SK-N-SH (cell line): ENCODE measurements around the gene INSRR. TPM values are rescaled to one million over a fixed set of nuclear protein-coding genes. Genes with fewer than 3 reads are reported as not detected.

ENCODE experiments used
- CTCF ChIA-PET: fragments of 300-600, 350-600 bp; formaldehyde crosslinking; extraction: SDS; loops from one replicate; lab custom pipeline; 2021; lab: Yijun Ruan, JAX
- POLR2A ChIA-PET: fragments of 350-600 bp; sonication (Branson Sonifier 250); formaldehyde crosslinking; extraction: SDS; loops from one replicate; lab custom pipeline; 2020; ENCODE audit warnings: antibody characterized with exemption, inconsistent platforms; lab: Yijun Ruan, JAX
- DNase-seq: peaks from one replicate; pipeline ENCODE4 v3.0.0; 2012
- H2AFZ ChIP-seq: fragments of 200-600 bp; sonication (generic); 2 replicates; pipeline ENCODE4 v1.8.1; 2016; ENCODE audit warnings: antibody characterized with exemption, mild to moderate bottlenecking, low read depth
- H3F3A ChIP-seq: fragments of 200-600 bp; sonication (generic); replicated peaks from 2 replicates; pipeline ENCODE3; 2016; ENCODE audit warnings: antibody characterized with exemption, mild to moderate bottlenecking; ENCODE audit not compliant: insufficient read depth
- H3K27ac ChIP-seq, 2 experiments: fragments of 200-500 bp in 1 of 2; fragments of 200-600 bp in 1 of 2; sonication (Bioruptor generic) in 1 of 2; sonication (generic), shearing (Covaris generic) in 1 of 2; 2 replicates each; pipeline versions ENCODE4 v1.5.1 to v1.6.1; 2014 to 2016; ENCODE audit warnings: low read depth in 2 of 2, inconsistent platforms in 1 of 2, low read length in 1 of 2, mild to moderate bottlenecking in 1 of 2, mixed read lengths in 1 of 2
- H3K27me3 ChIP-seq: fragments of 200-600 bp; sonication (generic), shearing (Covaris generic); 2 replicates; pipeline ENCODE4 v1.6.1; 2016; ENCODE audit warnings: mixed run types; ENCODE audit not compliant: insufficient read depth
- H3K36me3 ChIP-seq, 2 experiments: fragments of 200-500 bp in 1 of 2; fragments of 200-600 bp in 1 of 2; sonication (Bioruptor generic) in 1 of 2; sonication (generic) in 1 of 2; replicated peaks in 1 of 2; 2 replicates each; pipeline versions ENCODE3 to v1.5.1; 2014 to 2016; ENCODE audit warnings: low read length in 1 of 2, mild to moderate bottlenecking in 1 of 2; ENCODE audit not compliant: insufficient read depth in 2 of 2, control insufficient read depth in 1 of 2
- H3K4me1 ChIP-seq, 2 experiments: fragments of 200-500 bp in 1 of 2; fragments of 200-600 bp in 1 of 2; sonication (Bioruptor generic) in 1 of 2; sonication (generic), shearing (Covaris generic) in 1 of 2; 2 replicates each; pipeline versions ENCODE4 v1.5.1 to v1.6.1; 2014 to 2016; ENCODE audit warnings: low read depth in 1 of 2, low read length in 1 of 2, mixed run types in 1 of 2; ENCODE audit not compliant: insufficient read depth in 2 of 2, control insufficient read depth in 1 of 2
- H3K4me2 ChIP-seq: fragments of 200-600 bp; sonication (generic), shearing (Covaris generic); 2 replicates; pipeline ENCODE4 v1.6.1; 2017; ENCODE audit warnings: mixed run types
- H3K4me3 ChIP-seq, 2 experiments: fragments of 200-500 bp in 1 of 2; fragments of 200-600 bp in 1 of 2; sonication (Bioruptor generic) in 1 of 2; sonication (generic), shearing (Covaris generic) in 1 of 2; 2 replicates each; pipeline versions ENCODE4 v1.5.1 to v1.8.1; 2014 to 2016; ENCODE audit warnings: low read depth in 2 of 2, inconsistent platforms in 1 of 2, low read length in 1 of 2, mild to moderate bottlenecking in 1 of 2, mixed read lengths in 1 of 2, moderate library complexity in 1 of 2
- H3K79me2 ChIP-seq: fragments of 200-600 bp; sonication (generic); 2 replicates; pipeline ENCODE4 v1.8.1; 2017; ENCODE audit warnings: mild to moderate bottlenecking; ENCODE audit not compliant: insufficient read depth
- H3K9ac ChIP-seq: fragments of 200-600 bp; sonication (generic); 2 replicates; pipeline ENCODE4 v1.6.1; 2017; ENCODE audit warnings: mixed run types
- H3K9me2 ChIP-seq: fragments of 200-600 bp; sonication (generic); 2 replicates; pipeline ENCODE4 v1.6.1; 2017; ENCODE audit warnings: mixed run types
- H3K9me3 ChIP-seq: fragments of 200-600 bp; sonication (generic); 2 replicates; pipeline ENCODE4 v1.6.1; 2017; ENCODE audit warnings: mixed run types, mild to moderate bottlenecking, moderate library complexity
- H4K20me1 ChIP-seq: fragments of 200-600 bp; sonication (generic); 2 replicates; pipeline ENCODE4 v1.6.1; 2017; ENCODE audit warnings: mild to moderate bottlenecking, mixed run types; ENCODE audit not compliant: insufficient read depth
- FOSL2 ChIP-seq: IDR thresholded peaks from 2 replicates; pipeline ENCODE4 v1.4.0; 2012; ENCODE audit warnings: low read depth, mild to moderate bottlenecking, moderate library complexity, borderline replicate concordance
- IRF3 ChIP-seq: fragments of 150-350 bp; IDR thresholded peaks from 2 replicates; pipeline ENCODE4 v1.6.1; 2016; ENCODE audit warnings: mild to moderate bottlenecking, low read depth, low read length
- MEF2A ChIP-seq: IDR thresholded peaks from 2 replicates; pipeline ENCODE4 v1.4.0; 2012; ENCODE audit warnings: low read depth, borderline replicate concordance
- POLR2AphosphoS5 ChIP-seq: IDR thresholded peaks from 2 replicates; pipeline ENCODE4 v1.6.1; 2012; ENCODE audit warnings: low read depth, low read length
- RAD21 ChIP-seq: IDR thresholded peaks from 2 replicates; pipeline ENCODE4 v1.6.1; 2012; ENCODE audit warnings: mild to moderate bottlenecking, low read length
- RCOR1 ChIP-seq: fragments of 150-350 bp; IDR thresholded peaks from 2 replicates; pipeline ENCODE4 v1.6.1; 2017; ENCODE audit warnings: antibody characterized with exemption, low read length
- SIN3A ChIP-seq: IDR thresholded peaks from 2 replicates; pipeline ENCODE4 v1.6.1; 2012; ENCODE audit warnings: low read depth, mild to moderate bottlenecking, low read length, moderate library complexity, borderline replicate concordance
- SMC3 ChIP-seq: IDR thresholded peaks from 2 replicates; pipeline ENCODE4 v1.6.1; 2012; ENCODE audit warnings: low read depth, low read length, improper control_type of control experiment
- TAF1 ChIP-seq: IDR thresholded peaks from 2 replicates; pipeline ENCODE4 v1.6.1; 2012; ENCODE audit warnings: low read depth, mild to moderate bottlenecking, low read length, moderate library complexity, borderline replicate concordance
- TCF12 ChIP-seq: IDR thresholded peaks from 2 replicates; pipeline ENCODE4 v1.4.0; 2012
- USF1 ChIP-seq: IDR thresholded peaks from 2 replicates; pipeline ENCODE4 v1.4.0; 2012; ENCODE audit warnings: low read depth, borderline replicate concordance
- YY1 ChIP-seq: IDR thresholded peaks from 2 replicates; pipeline ENCODE4 v1.4.0; 2012; ENCODE audit warnings: low read depth, mild to moderate bottlenecking
- WGBS: methylation state at CpG from one replicate; pipeline ENCODE4 v1.1.6; 2017; ENCODE audit warnings: low lambda C conversion rate; 5-methylcytosine and 5-hydroxymethylcytosine counted together
- polyA plus RNA-seq, 3 experiments: library from polyadenylated mRNA; depleted of rRNA; stranded (reverse); fragments of >200 nt; gene quantifications; 2 replicates each; pipeline ENCODE4 v1.2.3, GENCODE V29; 2012
- TF ChIP-seq, protein P1 (sequence below): IDR thresholded peaks from 2 replicates; pipeline ENCODE4 v1.4.0; 2012; ENCODE audit warnings: low read depth
- TF ChIP-seq, protein P2 (sequence below): IDR thresholded peaks from 2 replicates; pipeline ENCODE4 v1.4.0; 2012; ENCODE audit warnings: low read depth, borderline replicate concordance

INSRR gene
- polyA plus RNA-seq, 1 of the 3 experiments (the other 2 are of a cell fraction) = 0.20 TPM

DNA sequence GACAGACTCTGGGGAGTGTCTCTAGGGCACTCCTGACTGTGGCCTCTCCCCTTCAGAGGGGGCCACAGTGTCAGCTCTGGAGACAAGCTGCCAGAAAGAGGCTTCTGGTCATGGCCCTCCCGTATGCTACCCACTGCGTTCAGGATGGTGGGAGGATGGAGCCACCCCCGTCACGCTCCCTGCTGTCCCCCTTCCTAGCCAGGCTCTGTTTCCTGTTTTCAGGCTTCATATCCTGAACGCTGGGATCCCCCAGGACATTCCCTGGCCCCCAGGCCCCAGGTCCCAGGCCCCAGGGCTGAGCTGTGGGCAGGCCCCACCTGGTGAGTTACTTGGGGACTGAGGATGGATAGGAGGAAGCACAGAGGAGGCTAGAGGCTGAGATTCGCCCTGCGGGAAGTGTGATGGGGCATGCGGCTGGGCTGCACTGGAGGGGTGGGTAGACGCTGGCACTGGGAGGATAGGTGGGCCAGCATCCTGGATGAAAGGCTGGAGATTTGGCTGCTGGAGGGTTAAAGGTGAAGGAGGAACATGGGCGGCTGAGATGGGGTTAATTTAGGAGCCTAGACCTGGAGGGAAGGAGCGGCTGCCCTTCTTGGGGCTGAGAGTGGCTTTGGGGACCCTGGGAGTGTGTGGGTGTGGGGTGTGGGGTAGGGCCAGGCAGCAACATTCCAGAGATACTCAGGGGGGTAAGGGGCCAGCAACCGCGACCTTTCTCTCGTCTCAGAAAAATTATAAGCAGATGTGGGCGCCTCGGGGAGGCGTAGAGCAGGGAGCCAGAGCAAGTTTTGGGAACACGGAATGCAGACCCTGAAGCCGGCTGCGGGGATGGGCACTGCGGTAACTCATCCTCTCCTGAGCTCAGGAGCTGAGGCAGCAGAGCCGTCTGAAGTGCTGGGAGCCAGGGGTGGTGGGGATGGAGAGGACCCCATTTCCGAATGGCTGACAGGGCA is 43.3 kb upstream of the INSRR start:
- no peaks in the 10 kb centered on the region for H3K27me3 ChIP-seq
- peaks cover 5% of the 10 kb centered on the region for H3F3A ChIP-seq
- no peaks in the 10 kb centered on the region for H4K20me1 ChIP-seq
- no peaks in the 10 kb centered on the region for H3K9me2 ChIP-seq
- no peak overlapping the region for H3K4me3 ChIP-seq
- TF ChIP-seq, protein P1, sequence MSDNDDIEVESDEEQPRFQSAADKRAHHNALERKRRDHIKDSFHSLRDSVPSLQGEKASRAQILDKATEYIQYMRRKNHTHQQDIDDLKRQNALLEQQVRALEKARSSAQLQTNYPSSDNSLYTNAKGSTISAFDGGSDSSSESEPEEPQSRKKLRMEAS = no peak
- TF ChIP-seq SMC3 (no peak), TCF12 (no peak), RCOR1 (no peak), POLR2AphosphoS5 (no peak), IRF3 (no peak), SIN3A (no peak), FOSL2 (no peak), TAF1 (no peak)
- H3K27ac ChIP-seq = no peak overlapping the region
- H2AFZ ChIP-seq = no peak overlapping the region
- WGBS = 68% methylated on average over 17 of the region's 23 CpGs
- CTCF ChIA-PET = interaction anchor here (1.0 to 9.4 kb wide), 7 partner anchors 8 to 25 kb away, joined by 3 to 110 read pairs (median 21); partner anchors contain the start of gene PEAR1
- no peaks in the 10 kb centered on the region for H3K9me3 ChIP-seq
- H3K36me3 ChIP-seq = no peaks in the 10 kb centered on the region
- no peak overlapping the region for H3K9ac ChIP-seq
- H3K4me1 ChIP-seq = peaks cover 18 to 39% of the 10 kb centered on the region in 2 experiments; a peak in 3 of 4 replicates
- H3K79me2 ChIP-seq = no peaks in the 10 kb centered on the region
- no peak overlapping the region for H3K4me2 ChIP-seq
- POLR2A ChIA-PET = interaction anchor here (1.3 kb wide), 1 partner anchor 11 kb away, joined by 3 read pairs; no protein-coding TSS in a partner anchor
- no peak for DNase-seq

DNA sequence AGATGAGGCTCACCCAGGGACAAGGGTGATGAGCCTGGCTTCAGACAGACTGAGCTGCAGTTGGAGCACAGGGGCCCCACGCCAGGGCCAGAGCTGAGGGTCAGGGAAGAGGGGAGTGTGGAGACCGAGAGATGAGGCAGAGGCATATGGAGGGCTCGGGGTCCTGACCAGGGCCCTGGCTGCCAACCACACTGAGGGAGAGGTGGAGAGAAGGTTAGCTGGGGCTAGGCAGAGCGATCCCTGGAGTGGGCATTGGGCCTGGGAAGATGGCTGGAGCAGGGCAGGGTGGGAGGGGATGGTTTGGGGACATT is 42.6 kb upstream of the INSRR start:
- no peak overlapping the region for H3K9ac ChIP-seq
- H3K4me2 ChIP-seq = no peak overlapping the region
- no peak overlapping the region for H3K27ac ChIP-seq
- no peaks in the 10 kb centered on the region for H3K36me3 ChIP-seq
- no peaks in the 10 kb centered on the region for H4K20me1 ChIP-seq
- H3K9me3 ChIP-seq = no peaks in the 10 kb centered on the region
- TF ChIP-seq USF1 = no peak
- no peak for TF ChIP-seq YY1
- no peak for TF ChIP-seq RAD21
- TF ChIP-seq TCF12 = no peak
- TF ChIP-seq, protein P2, sequence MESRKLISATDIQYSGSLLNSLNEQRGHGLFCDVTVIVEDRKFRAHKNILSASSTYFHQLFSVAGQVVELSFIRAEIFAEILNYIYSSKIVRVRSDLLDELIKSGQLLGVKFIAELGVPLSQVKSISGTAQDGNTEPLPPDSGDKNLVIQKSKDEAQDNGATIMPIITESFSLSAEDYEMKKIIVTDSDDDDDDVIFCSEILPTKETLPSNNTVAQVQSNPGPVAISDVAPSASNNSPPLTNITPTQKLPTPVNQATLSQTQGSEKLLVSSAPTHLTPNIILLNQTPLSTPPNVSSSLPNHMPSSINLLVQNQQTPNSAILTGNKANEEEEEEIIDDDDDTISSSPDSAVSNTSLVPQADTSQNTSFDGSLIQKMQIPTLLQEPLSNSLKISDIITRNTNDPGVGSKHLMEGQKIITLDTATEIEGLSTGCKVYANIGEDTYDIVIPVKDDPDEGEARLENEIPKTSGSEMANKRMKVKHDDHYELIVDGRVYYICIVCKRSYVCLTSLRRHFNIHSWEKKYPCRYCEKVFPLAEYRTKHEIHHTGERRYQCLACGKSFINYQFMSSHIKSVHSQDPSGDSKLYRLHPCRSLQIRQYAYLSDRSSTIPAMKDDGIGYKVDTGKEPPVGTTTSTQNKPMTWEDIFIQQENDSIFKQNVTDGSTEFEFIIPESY = no peak
- TF ChIP-seq MEF2A = no peak
- TF ChIP-seq, all 33 proteins: peak for 0
- H3K27me3 ChIP-seq = no peaks in the 10 kb centered on the region
- peaks cover 10% of the 10 kb centered on the region for H3F3A ChIP-seq
- peaks cover 24 to 46% of the 10 kb centered on the region in 2 experiments; a peak in 3 of 4 replicates for H3K4me1 ChIP-seq
- ChIA-PET CTCF (interaction anchor here (1.0 to 9.4 kb wide), 5 partner anchors 10 to 26 kb away, joined by 3 to 110 read pairs (median 41); partner anchors contain the start of gene PEAR1), POLR2A (no interaction called here)
- no peaks in the 10 kb centered on the region for H3K9me2 ChIP-seq
- DNase-seq = no peak
- 98% methylated on average over 4 of the region's 4 CpGs for WGBS
- H2AFZ ChIP-seq = no peak overlapping the region
- H3K4me3 ChIP-seq = no peak overlapping the region
- no peaks in the 10 kb centered on the region for H3K79me2 ChIP-seq
